DND-41 (cell line): Measurements from ENCODE around the gene NUDT12.

Experiments used
- ATAC-seq: fragments of 200-7000 bp; cut with Tn5 transposase; 3 replicates; pipeline ENCODE4 v1.9.1; 2021; ENCODE audit warnings: low read depth; ENCODE audit not compliant: insufficient read depth
- DNase-seq: peaks from one replicate; pipeline ENCODE4 v3.0.0-alpha.2; 2020
- H2AFZ ChIP-seq: 2 replicates; pipeline ENCODE4 v1.6.0; 2012; ENCODE audit warnings: low read depth, low read length
- H3K27ac ChIP-seq: 2 replicates; pipeline ENCODE4 v1.5.1; 2012; ENCODE audit warnings: low read length, inconsistent platforms
- H3K27me3 ChIP-seq: fragments of 200-600 bp; sonication (generic); 2 replicates; pipeline ENCODE4 v1.6.0; 2012; ENCODE audit warnings: low read length, mild to moderate bottlenecking, inconsistent platforms; ENCODE audit not compliant: insufficient read depth, poor library complexity
- H3K36me3 ChIP-seq: 2 replicates; pipeline ENCODE4 v1.5.1; 2012; ENCODE audit warnings: low read length, inconsistent platforms; ENCODE audit not compliant: insufficient read depth
- H3K4me1 ChIP-seq: 2 replicates; pipeline ENCODE4 v1.5.1; 2012; ENCODE audit warnings: mild to moderate bottlenecking, low read length; ENCODE audit not compliant: insufficient read depth
- H3K4me2 ChIP-seq: 2 replicates; pipeline ENCODE4 v1.6.0; 2012; ENCODE audit warnings: mild to moderate bottlenecking, moderate library complexity, low read length, inconsistent platforms; ENCODE audit not compliant: insufficient read depth
- H3K4me3 ChIP-seq, 2 experiments: fragments of 200-600 bp in 1 of 2; shearing (Covaris generic) in 1 of 2; 2 replicates each; pipeline ENCODE4 v1.5.1; 2012 to 2016; ENCODE audit warnings: inconsistent platforms in 2 of 2, low read length in 2 of 2, mild to moderate bottlenecking in 2 of 2, low read depth in 1 of 2, moderate library complexity in 1 of 2
- H3K79me2 ChIP-seq: 2 replicates; pipeline ENCODE4 v1.6.0; 2012; ENCODE audit warnings: low read length, inconsistent platforms; ENCODE audit not compliant: insufficient read depth
- H3K9ac ChIP-seq: 2 replicates; pipeline ENCODE4 v1.6.0; 2012; ENCODE audit warnings: low read depth, mild to moderate bottlenecking, inconsistent platforms, low read length, moderate library complexity
- H3K9me3 ChIP-seq: 2 replicates; pipeline ENCODE4 v1.5.1; 2012; ENCODE audit warnings: low read length, moderate library complexity, mild to moderate bottlenecking, inconsistent platforms; ENCODE audit not compliant: insufficient read depth, severe bottlenecking
- H4K20me1 ChIP-seq: 2 replicates; pipeline ENCODE4 v1.6.0; 2012; ENCODE audit warnings: low read length; ENCODE audit not compliant: insufficient read depth
- CTCF ChIP-seq: IDR thresholded peaks from 2 replicates; pipeline ENCODE4 v1.5.1; 2012; ENCODE audit warnings: borderline replicate concordance, low read length, moderate library complexity, mild to moderate bottlenecking; ENCODE audit not compliant: poor library complexity, severe bottlenecking; ENCODE audit errors: extremely low read depth
- EZH2 ChIP-seq: IDR thresholded peaks from 3 replicates; pipeline ENCODE4 v1.6.1; 2012; ENCODE audit warnings: borderline replicate concordance, low read depth, mild to moderate bottlenecking, moderate library complexity, low read length, inconsistent platforms; ENCODE audit not compliant: severe bottlenecking

Gene NUDT12

GRCh38 chr5:103569313-103570060 lies 6.9 kb upstream of the NUDT12 start:
- no peak for ATAC-seq
- H3K27ac ChIP-seq: no peak overlapping the region
- no peaks in the 10 kb centered on the region for H3K4me1 ChIP-seq
- no peak for DNase-seq
- no peaks in the 10 kb centered on the region for H3K9me3 ChIP-seq
- no peak overlapping the region for H3K4me2 ChIP-seq
- H3K79me2 ChIP-seq: no peaks in the 10 kb centered on the region
- no peaks in the 10 kb centered on the region for H3K36me3 ChIP-seq
- H3K4me3 ChIP-seq: no peak overlapping the region
- peaks cover 9% of the 10 kb centered on the region for H3K27me3 ChIP-seq
- TF ChIP-seq CTCF: no peak
- no peak for TF ChIP-seq EZH2
- no peak overlapping the region for H3K9ac ChIP-seq
- no peak overlapping the region for H2AFZ ChIP-seq
- H4K20me1 ChIP-seq: no peaks in the 10 kb centered on the region

- Histone ChIP-seq H3K4me1 (no peaks in the 10 kb centered on the region), H3K27me3 (no peaks in the 10 kb centered on the region), H3K4me3 (no peak overlapping the region), H3K9ac (no peak overlapping the region), H3K27ac (no peak overlapping the region), H3K36me3 (no peaks in the 10 kb centered on the region), H3K9me3 (no peaks in the 10 kb centered on the region), H3K4me2 (no peak overlapping the region), H2AFZ (no peak overlapping the region), H4K20me1 (no peaks in the 10 kb centered on the region), H3K79me2 (no peaks in the 10 kb centered on the region)
- no peak for ATAC-seq
- no peak for TF ChIP-seq CTCF
- no peak for TF ChIP-seq EZH2
- no peak for DNase-seq
These were observed 3.1 kb upstream of the NUDT12 start for GRCh38 chr5:103565719-103566118.

GRCh38 chr5:103561685-103562452 lies 720 bp downstream of the NUDT12 start:
- no peak for ATAC-seq
- Histone ChIP-seq H3K27me3 (no peaks in the 10 kb centered on the region), H3K4me2 (no peak overlapping the region), H3K36me3 (no peaks in the 10 kb centered on the region), H4K20me1 (no peaks in the 10 kb centered on the region), H3K9ac (no peak overlapping the region), H3K79me2 (no peaks in the 10 kb centered on the region), H3K4me1 (no peaks in the 10 kb centered on the region), H3K4me3 (no peak overlapping the region), H3K27ac (no peak overlapping the region), H3K9me3 (no peaks in the 10 kb centered on the region), H2AFZ (no peak overlapping the region)
- TF ChIP-seq CTCF: no peak
- TF ChIP-seq EZH2: no peak
- no peak for DNase-seq
